Testis (tissue), 2 donors: ENCODE measurements around the gene PDZD4.

Experiments used
- CTCF ChIP-seq, 3 experiments: fragments of 450-650 bp in 2 of 3; fragments of 200-600 bp in 1 of 3; sonication (generic) in 1 of 3; IDR thresholded peaks; one replicate each; pipeline ENCODE4 v1.5.1; 2016 to 2019; ENCODE audit warnings: antibody characterized with exemption in 3 of 3, mild to moderate bottlenecking in 2 of 3, moderate library complexity in 1 of 3
- POLR2A ChIP-seq: fragments of 450-650 bp; IDR thresholded peaks from one replicate; pipeline ENCODE4 v1.6.1; 2017; ENCODE audit warnings: antibody characterized with exemption, mild to moderate bottlenecking, moderate library complexity

DNA sequence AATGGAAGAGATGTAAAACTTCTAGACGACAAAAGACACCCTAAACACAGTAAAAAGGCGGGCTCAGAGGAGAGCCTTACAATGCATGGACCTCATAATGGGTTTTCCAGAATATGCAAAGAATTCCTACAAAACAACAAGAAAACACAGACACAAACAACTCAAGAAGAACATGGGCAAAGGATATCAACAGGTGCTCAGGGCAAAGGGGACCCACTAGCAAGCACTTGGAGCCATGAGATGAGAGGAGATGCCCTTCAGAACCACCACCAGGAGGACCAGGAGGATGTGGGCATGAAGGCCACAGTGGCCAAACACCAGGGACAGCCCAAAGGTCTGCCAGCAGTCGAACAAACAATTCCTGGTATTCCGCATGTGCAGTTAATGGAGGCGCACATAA lies 17.2 kb downstream of the PDZD4 start:
- no peak for TF ChIP-seq POLR2A
- TF ChIP-seq CTCF (IDR thresholded peaks at IDR 0.05), result no peak
